GM12878 (cell line): ENCODE measurements around the gene NAALADL2. TPM values are rescaled to one million over a fixed set of nuclear protein-coding genes. Genes with fewer than 3 reads are reported as not detected.

Experiments used
- ATAC-seq: fragments of 200-7000 bp; cut with Tn5 transposase; 3 replicates; pipeline ENCODE4 v1.9.1; 2020; ENCODE audit warnings: mild to moderate bottlenecking, moderate library complexity
- BruUV-seq: library from RNA; stranded (reverse); fragments of 400-500 nt; replicated peaks from 2 replicates; lab custom pipeline; 2021; lab: Mats Ljungman, UMichigan
- CTCF ChIA-PET: fragments of 300-600 bp; sonication (Branson Sonifier 250); formaldehyde crosslinking; extraction: SDS; loops from one replicate; lab custom pipeline; 2021; ENCODE audit warnings: inconsistent platforms; lab: Yijun Ruan, JAX
- POLR2A ChIA-PET: fragments of 350-600 bp; formaldehyde crosslinking; extraction: SDS; loops from one replicate; lab custom pipeline; 2021; ENCODE audit warnings: inconsistent platforms; lab: Charles Lee
- RAD21 ChIA-PET: fragments of 300-600 bp; sonication (Branson Sonifier 250); formaldehyde crosslinking; loops from one replicate; lab custom pipeline; 2023; ENCODE audit warnings: antibody characterized with exemption; ENCODE audit not compliant: unreplicated experiment; lab: Charles Lee
- SMC1A ChIA-PET: fragments of 300-600 bp; sonication (Branson Sonifier 250); formaldehyde crosslinking; loops from one replicate; lab custom pipeline; 2023; ENCODE audit not compliant: unreplicated experiment, uncharacterized antibody; lab: Charles Lee
- DNase-seq: peaks from one replicate; pipeline ENCODE4 v3.0.0-alpha.2; 2011; ENCODE audit warnings: low read depth, low spot score
- FAIRE-seq: peaks from 3 replicates; lab custom pipeline; 2011; peaks lifted over from hg19 to GRCh38; lab: Jason Lieb, UNC
- H2AFZ ChIP-seq: 2 replicates; pipeline ENCODE4 v1.6.0; 2011; ENCODE audit warnings: low read depth, low read length, control low read depth; ENCODE audit not compliant: control insufficient read depth
- H3K27ac ChIP-seq: 2 replicates; pipeline ENCODE4 v1.5.1; 2011; ENCODE audit warnings: control low read depth; ENCODE audit not compliant: control insufficient read depth, insufficient read depth
- H3K27me3 ChIP-seq, 2 experiments: replicated peaks in 1 of 2; 2 replicates each; pipeline versions ENCODE4 v1.6.0 to v1.6.1; 2011; ENCODE audit warnings: low read length in 1 of 2; ENCODE audit not compliant: control insufficient read depth in 2 of 2, insufficient read depth in 2 of 2
- H3K36me3 ChIP-seq, 2 experiments: 2 replicates each; pipeline ENCODE4 v1.5.1; 2011; ENCODE audit warnings: low read length in 1 of 2; ENCODE audit not compliant: control insufficient read depth in 2 of 2, insufficient read depth in 2 of 2
- H3K4me1 ChIP-seq: 2 replicates; pipeline ENCODE4 v1.6.1; 2011; ENCODE audit warnings: mild to moderate bottlenecking, low read length, moderate library complexity, mixed read lengths; ENCODE audit not compliant: control insufficient read depth, insufficient read depth
- H3K4me2 ChIP-seq: 2 replicates; pipeline ENCODE4 v1.6.0; 2011; ENCODE audit warnings: control low read depth; ENCODE audit not compliant: control insufficient read depth, insufficient read depth
- H3K4me3 ChIP-seq: fragments of 200-600 bp; sonication (generic); 2 replicates; pipeline ENCODE4 v1.5.1; 2016
- H3K79me2 ChIP-seq: 2 replicates; pipeline ENCODE4 v1.6.0; 2011; ENCODE audit warnings: low read length; ENCODE audit not compliant: control insufficient read depth, insufficient read depth
- H3K9ac ChIP-seq: 2 replicates; pipeline ENCODE4 v1.8.0; 2011; ENCODE audit warnings: low read length, control low read depth, mixed read lengths; ENCODE audit not compliant: control insufficient read depth, insufficient read depth
- H3K9me3 ChIP-seq: replicated peaks from 3 replicates; pipeline ENCODE4 v1.5.1; 2011; ENCODE audit warnings: mild to moderate bottlenecking, low read length; ENCODE audit not compliant: control insufficient read depth, insufficient read depth
- H4K20me1 ChIP-seq: 2 replicates; pipeline ENCODE4 v1.6.0; 2011; ENCODE audit not compliant: control insufficient read depth, insufficient read depth
- BHLHE40 ChIP-seq, 2 experiments: fragments of 450-650 bp in 1 of 2; IDR thresholded peaks; 2 replicates each; pipeline ENCODE4 v1.6.1; 2011 to 2017; ENCODE audit warnings: low read depth in 2 of 2, borderline replicate concordance in 1 of 2, improper control_type of control experiment in 1 of 2, low read length in 1 of 2, mild to moderate bottlenecking in 1 of 2
- IKZF1 ChIP-seq: fragments of 450-650 bp; conservative IDR thresholded peaks from 2 replicates; pipeline ENCODE4 v1.6.1; 2017; ENCODE audit warnings: antibody characterized with exemption, mild to moderate bottlenecking
- MTA3 ChIP-seq: IDR thresholded peaks from 2 replicates; pipeline ENCODE4 v1.6.1; 2012; ENCODE audit warnings: low read length, inconsistent platforms, borderline replicate concordance
- NBN ChIP-seq: fragments of 450-650 bp; IDR thresholded peaks from 2 replicates; pipeline ENCODE4 v1.6.1; 2016
- TCF7 ChIP-seq: IDR thresholded peaks from 2 replicates; pipeline ENCODE4 v1.6.1; 2014; ENCODE audit warnings: antibody characterized with exemption, borderline replicate concordance
- WGBS: methylation state at CpG from one replicate; pipeline ENCODE4 v1.1.6; 2016; ENCODE audit warnings: low lambda C conversion rate; ENCODE audit not compliant: insufficient replicate concordance, insufficient coverage; ENCODE audit errors: missing lambda C conversion rate; 5-methylcytosine and 5-hydroxymethylcytosine counted together
- in situ Hi-C: fragments of 300-500 bp; cut with MboI; formaldehyde crosslinking; loops from 9 replicates; pipeline ENCODE4 v1.14.3; 2018; ENCODE audit warnings: mixed read lengths
- intact Hi-C: fragments of 100-400 bp; cut with micrococcal nuclease; formaldehyde crosslinking; loops from one replicate; pipeline ENCODE4 v1.14.2; 2022; ENCODE audit not compliant: unreplicated experiment
- polyA plus RNA-seq, 11 experiments: library from polyadenylated mRNA; depleted of rRNA in 4 of 11; unstranded in 6 of 11; stranded (reverse) in 5 of 11; fragments of >200 nt; fragmentation: Nextera tagmentation in 4 of 11; fragmentation: Illumina TruSeq in 1 of 11; extraction: Ambion mirVana in 4 of 11; extraction: Trizol in 1 of 11; gene quantifications; 1 replicate in 1 of 11; 2 replicates in 10 of 11; pipeline versions ENCODE4 v1.2.1 to v1.2.3, GENCODE V29; 2011 to 2016; ENCODE audit warnings: inconsistent platforms in 2 of 11, missing spikeins in 2 of 11, low read depth in 1 of 11
- total RNA-seq, 4 experiments: library from RNA; depleted of rRNA in 3 of 4; stranded (reverse); fragments of >200 nt in 3 of 4; fragmentation: Illumina TruSeq in 1 of 4; extraction: Trizol in 1 of 4; gene quantifications; 2 replicates each; pipeline versions ENCODE4 v1.2.1 to v1.2.3, GENCODE V29; 2013 to 2021
- TF ChIP-seq, protein P1 (sequence below): IDR thresholded peaks from 2 replicates; pipeline ENCODE4 v1.6.1; 2012; ENCODE audit warnings: low read depth, low read length, improper control_type of control experiment
- TF ChIP-seq, protein P2 (sequence below): fragments of 450-650 bp; IDR thresholded peaks from 2 replicates; pipeline ENCODE4 v1.6.1; 2018; ENCODE audit warnings: mild to moderate bottlenecking, low read depth, moderate library complexity; ENCODE audit not compliant: partially characterized antibody

NAALADL2 gene
- total and polyA plus RNA-seq, 10 of the 15 experiments (the other 5 are each of a cell fraction or from before 2014, with no cell fraction given) = 0.06 to 10.8 (median 0.46) TPM

DNA sequence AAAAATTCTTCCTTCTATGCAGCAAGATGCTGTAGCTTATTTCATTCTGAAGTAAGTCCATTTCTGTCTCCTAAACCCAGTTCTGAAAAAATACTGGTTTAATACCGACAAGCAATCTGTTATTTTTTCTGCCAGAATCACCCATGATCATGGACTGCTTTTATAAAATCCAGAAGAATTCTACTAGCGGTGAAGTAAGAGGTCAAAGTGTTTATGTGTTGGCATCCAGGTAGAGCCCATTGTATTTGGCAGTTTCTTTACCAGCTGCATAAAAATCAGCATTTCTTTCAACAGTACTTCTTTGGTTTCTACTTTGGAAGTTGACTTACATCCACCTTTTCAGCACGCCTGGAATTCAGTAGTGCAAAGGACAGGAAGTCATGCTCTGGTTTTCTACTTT, 484.8 kb downstream of the NAALADL2 start:
- BruUV-seq = no TSS peak
- Histone ChIP-seq H3K27ac (no peak overlapping the region), H3K9me3 (no peaks in the 10 kb centered on the region; the same call in 2 of the 3 replicates), H3K9ac (no peak overlapping the region), H3K4me3 (no peak overlapping the region), H3K4me2 (no peak overlapping the region), H2AFZ (no peak overlapping the region), H3K36me3 (no peaks in the 10 kb centered on the region), H3K27me3 (no peaks in the 10 kb centered on the region), H3K79me2 (no peaks in the 10 kb centered on the region), H4K20me1 (no peaks in the 10 kb centered on the region), H3K4me1 (no peaks in the 10 kb centered on the region)
- TF ChIP-seq, protein P1, sequence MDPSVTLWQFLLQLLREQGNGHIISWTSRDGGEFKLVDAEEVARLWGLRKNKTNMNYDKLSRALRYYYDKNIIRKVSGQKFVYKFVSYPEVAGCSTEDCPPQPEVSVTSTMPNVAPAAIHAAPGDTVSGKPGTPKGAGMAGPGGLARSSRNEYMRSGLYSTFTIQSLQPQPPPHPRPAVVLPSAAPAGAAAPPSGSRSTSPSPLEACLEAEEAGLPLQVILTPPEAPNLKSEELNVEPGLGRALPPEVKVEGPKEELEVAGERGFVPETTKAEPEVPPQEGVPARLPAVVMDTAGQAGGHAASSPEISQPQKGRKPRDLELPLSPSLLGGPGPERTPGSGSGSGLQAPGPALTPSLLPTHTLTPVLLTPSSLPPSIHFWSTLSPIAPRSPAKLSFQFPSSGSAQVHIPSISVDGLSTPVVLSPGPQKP = no peak
- intact Hi-C loops (no loop called here), in situ Hi-C loops (no loop called here)
- ChIA-PET SMC1A (interaction anchor here (0.9 to 4.9 kb wide), 5 partner anchors 10 to 68 kb away, joined by 3 to 49 read pairs (median 4); no protein-coding TSS in a partner anchor), CTCF (interaction anchor here (1.0 kb wide), 1 partner anchor 70 kb away, joined by 3 read pairs; no protein-coding TSS in a partner anchor), POLR2A (no interaction called here), RAD21 (interaction anchor here (1.0 to 4.5 kb wide), 3 partner anchors 12 to 69 kb away, joined by 3 to 52 read pairs (median 7); no protein-coding TSS in a partner anchor)
- WGBS = 44% methylated on average over 3 of the region's 3 CpGs
- FAIRE-seq (no peak), ATAC-seq (no peak), DNase-seq (no peak)

DNA sequence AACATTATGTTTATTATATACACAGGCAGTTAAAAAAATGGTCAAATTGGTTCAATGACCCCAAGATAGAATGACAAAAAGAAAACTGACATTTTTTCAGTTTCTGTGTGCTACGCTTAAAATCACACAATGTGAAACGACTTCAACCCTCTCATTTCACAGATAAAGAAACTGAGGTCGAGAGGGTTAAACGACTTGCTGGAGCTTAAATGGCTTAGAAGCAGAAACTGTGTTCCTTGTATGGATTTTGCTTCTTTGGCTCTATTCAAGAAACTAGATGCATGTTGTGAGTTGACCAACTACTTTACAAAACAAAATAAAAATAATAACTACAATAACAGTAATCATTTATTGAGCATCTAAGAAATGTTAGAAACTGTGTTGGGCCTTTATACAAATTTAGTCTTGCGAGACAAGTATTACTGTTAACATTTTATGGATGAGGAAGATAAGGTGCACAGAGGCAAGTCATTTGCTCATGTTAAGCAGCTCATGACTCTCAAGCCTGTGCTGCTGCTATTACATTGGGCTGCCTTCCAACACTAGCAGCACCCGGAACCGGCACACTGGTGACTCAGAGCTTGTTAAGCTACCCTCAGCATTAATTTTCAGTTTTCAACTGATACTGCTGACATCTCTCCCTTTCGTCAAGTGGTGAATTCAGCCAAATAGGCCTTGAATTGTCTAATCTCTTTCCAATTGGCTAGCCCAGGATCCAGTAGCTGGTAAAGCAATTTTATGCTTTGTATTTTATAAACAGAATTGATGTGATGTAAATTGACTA, 487.6 kb downstream of the NAALADL2 start:
- in situ Hi-C loops = no loop called here
- SMC1A ChIA-PET = interaction anchor here (0.8 to 4.9 kb wide), 21 partner anchors 9 to 89 kb away, joined by 3 to 49 read pairs (median 7); no protein-coding TSS in a partner anchor
- POLR2A ChIA-PET = interaction anchor here (0.6 to 1.7 kb wide), 9 partner anchors 9 to 78 kb away, joined by 3 to 20 read pairs (median 4); no protein-coding TSS in a partner anchor
- CTCF ChIA-PET = interaction anchor here (0.6 to 3.3 kb wide), 9 partner anchors 9 to 83 kb away, joined by 3 to 32 read pairs (median 4); no protein-coding TSS in a partner anchor
- Histone ChIP-seq H3K4me2 (no peak overlapping the region), H3K27me3 (no peaks in the 10 kb centered on the region), H3K4me1 (no peaks in the 10 kb centered on the region), H2AFZ (no peak overlapping the region), H4K20me1 (no peaks in the 10 kb centered on the region), H3K36me3 (no peaks in the 10 kb centered on the region), H3K9me3 (no peaks in the 10 kb centered on the region; the same call in 2 of the 3 replicates), H3K9ac (no peak overlapping the region), H3K27ac (no peak overlapping the region), H3K4me3 (no peak overlapping the region), H3K79me2 (no peaks in the 10 kb centered on the region)
- FAIRE-seq (no peak), DNase-seq (peak; percentile 16), ATAC-seq (peak; percentile 90)
- RAD21 ChIA-PET = interaction anchor here (0.6 to 4.5 kb wide), 20 partner anchors 10 to 1065 kb away, joined by 3 to 52 read pairs (median 4); no protein-coding TSS in a partner anchor
- BruUV-seq = no TSS peak
- intact Hi-C loops = no loop called here
- whole genome bisulfite sequencing = 27% methylated on average over 8 of the region's 8 CpGs
- TF ChIP-seq NBN = 0 out of 2 replicates have a peak, but pooled peaks have one; percentile 40
- no peak for TF ChIP-seq MTA3
- TF ChIP-seq, protein P2, sequence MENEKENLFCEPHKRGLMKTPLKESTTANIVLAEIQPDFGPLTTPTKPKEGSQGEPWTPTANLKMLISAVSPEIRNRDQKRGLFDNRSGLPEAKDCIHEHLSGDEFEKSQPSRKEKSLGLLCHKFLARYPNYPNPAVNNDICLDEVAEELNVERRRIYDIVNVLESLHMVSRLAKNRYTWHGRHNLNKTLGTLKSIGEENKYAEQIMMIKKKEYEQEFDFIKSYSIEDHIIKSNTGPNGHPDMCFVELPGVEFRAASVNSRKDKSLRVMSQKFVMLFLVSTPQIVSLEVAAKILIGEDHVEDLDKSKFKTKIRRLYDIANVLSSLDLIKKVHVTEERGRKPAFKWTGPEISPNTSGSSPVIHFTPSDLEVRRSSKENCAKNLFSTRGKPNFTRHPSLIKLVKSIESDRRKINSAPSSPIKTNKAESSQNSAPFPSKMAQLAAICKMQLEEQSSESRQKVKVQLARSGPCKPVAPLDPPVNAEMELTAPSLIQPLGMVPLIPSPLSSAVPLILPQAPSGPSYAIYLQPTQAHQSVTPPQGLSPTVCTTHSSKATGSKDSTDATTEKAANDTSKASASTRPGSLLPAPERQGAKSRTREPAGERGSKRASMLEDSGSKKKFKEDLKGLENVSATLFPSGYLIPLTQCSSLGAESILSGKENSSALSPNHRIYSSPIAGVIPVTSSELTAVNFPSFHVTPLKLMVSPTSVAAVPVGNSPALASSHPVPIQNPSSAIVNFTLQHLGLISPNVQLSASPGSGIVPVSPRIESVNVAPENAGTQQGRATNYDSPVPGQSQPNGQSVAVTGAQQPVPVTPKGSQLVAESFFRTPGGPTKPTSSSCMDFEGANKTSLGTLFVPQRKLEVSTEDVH = no peak
- peak in 1 of 2 experiments; percentile 41; a peak in 1 of 4 replicates for TF ChIP-seq BHLHE40 (IDR thresholded peaks at IDR 0.05; ENCODE audit: borderline replicate concordance in 1 of 2, low read depth in 2 of 2, low read length in 1 of 2)
- TF ChIP-seq TCF7 = no peak
- TF ChIP-seq IKZF1 = 0 out of 2 replicates have a peak, but pooled peaks have one; percentile 14
